Hematopoietic multipotent progenitor cell treated with erythropoietin and hydrocortisone succinate and interleukin-3 and kit ligand, for 15 days (in vitro differentiated cells): ENCODE results near the gene KCNN3.

Experiments used
- DNase-seq: peaks from one replicate; pipeline ENCODE4 v3.0.0-alpha.2; 2015; ENCODE audit warnings: low spot score

The KCNN3 gene

GRCh38 chr1:154770897-154771594 is 99.0 kb downstream of the KCNN3 start:
- DNase-seq = no peak

GRCh38 chr1:154769193-154769895 is 100.7 kb downstream of the KCNN3 start:
- no peak for DNase-seq

DNA sequence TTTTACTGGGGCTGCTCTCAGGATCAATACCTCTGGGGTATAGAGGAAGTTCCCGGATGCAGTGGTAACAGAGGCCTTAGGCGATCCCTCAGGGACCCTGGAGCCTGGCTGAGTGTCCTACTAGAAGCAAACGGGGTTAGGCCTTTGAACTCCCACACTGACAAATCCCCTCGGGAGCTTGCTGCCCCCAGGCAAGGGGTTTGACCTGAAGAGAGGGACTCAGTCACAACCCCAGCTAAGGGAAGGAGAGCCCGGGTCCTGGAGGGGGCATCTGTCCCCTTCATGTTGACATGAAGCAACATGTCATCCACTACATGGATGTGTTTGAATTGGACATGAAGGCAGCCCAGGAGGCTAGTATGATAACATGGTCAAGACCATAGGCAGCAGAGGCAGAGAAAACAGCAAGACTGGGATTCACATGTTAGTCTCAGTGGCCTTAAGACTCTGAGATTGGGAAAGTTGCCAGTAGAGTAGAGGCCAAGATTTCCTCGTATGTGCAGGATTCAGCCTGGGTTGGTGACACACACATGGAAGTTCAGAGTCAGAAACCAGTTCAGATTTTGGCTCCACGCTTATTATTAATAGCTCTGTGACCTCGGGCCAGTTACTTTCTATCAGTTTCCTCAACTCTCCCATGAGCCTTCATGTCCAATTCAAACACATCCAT is 101.5 kb downstream of the KCNN3 start:
- no peak for DNase-seq

DNA sequence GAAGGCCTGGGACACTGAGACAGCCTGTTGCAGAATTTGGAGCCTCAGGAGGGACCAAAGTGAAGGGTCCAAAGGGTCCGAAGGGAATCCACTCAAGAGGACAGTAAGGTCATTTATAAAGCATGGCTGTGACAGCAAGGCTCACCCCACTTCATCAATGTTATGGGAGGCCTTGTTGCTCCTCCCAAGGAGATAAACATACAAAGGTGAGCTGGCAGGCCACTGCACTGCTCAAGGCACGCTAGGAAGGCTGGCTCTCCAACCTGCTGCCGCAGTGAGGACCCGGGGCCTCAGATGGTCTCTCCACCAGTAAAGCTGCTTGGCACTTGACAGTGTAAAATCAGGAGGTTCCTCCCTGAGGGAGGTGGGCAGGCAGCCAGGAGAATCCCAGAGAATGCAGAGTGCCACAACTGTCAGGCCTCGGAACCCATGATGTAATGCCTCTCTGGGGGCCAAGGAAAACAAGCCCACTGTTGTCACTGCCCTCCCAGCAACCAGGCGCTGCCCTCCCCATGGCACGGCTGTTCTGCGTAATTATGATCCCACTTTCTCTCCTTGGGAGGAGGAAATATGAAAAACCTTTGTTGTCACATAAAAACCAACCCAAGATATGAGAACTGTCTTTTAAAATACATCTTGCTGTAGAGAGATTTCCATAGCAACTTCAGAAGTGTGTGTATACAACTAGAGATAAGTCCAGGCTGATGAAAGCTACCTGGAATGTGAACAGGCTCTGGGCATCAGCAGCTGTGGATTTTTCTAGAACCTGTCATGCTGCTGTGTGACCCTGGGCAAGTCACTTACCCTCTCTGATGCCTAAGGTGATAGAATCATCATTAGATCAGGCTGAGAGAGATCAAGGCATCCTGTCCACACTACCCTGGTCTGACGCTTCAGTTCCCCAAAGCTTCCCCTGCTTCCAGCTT is 102.5 kb downstream of the KCNN3 start:
- no peak for DNase-seq

DNA sequence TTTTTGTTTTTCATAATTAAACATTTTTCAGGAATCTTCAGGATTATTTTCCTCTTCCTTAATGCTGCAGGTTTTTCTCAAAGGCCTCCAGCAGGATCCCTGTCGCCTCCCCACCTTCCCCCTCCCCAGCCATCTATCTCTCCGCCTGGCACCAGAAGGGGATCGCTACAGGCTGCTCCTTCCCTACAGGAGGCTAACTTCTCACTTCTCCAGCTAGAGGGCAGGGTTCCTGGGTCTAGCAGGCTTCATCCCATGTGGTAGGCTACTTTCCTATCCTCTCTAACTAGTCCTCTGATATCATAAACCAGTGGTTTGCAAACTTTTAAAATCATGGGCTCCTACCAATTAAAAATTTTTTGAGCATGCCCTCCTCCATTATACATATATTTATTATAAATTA is 104.1 kb downstream of the KCNN3 start:
- DNase-seq = no peak

GRCh38 chr1:154764773-154765172 is 105.3 kb downstream of the KCNN3 start:
- no peak for DNase-seq

DNA sequence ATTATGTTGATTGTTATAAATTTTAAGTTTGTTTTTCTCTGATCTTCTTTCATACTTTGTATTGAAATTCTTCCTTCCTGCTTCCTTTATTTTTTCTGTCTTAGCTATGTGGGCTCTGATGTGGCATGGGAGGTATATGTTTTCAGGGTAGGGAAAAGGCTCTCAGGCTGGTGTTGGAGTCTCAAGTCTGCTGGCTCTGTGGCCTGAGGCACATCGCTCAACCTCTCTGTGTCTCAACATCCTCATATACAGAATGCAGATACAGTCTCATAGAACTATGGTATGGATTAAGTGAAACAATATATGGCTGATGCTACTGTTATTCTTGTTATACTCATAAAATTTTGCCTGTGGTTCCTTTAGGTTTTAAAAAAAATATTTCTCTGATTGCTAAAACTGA is 105.9 kb downstream of the KCNN3 start:
- no peak for DNase-seq

DNA sequence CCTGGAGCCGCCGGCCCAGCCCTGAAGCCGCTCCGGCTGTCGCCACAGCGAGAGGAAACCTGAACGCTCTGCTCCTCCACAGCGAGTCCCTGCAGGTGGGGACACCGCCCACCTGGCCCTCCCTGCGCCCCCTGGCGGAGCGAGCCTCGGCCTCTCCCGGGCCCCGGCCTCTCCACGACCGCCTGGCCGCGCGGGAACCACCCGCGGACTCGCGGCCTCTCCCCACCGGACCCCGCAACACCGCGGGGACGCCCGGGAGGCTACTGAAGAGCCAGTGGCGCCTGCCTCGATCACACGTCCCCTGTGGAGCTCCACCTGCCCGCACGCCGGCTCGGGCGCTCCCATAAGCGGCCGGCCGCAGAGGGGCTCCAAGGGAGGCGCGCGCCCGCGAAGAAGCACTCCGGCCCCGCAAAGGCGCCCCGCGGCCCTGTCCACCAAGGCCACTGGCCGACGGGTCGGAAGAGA is 109.6 kb downstream of the KCNN3 start:
- DNase-seq = peak; percentile 60

DNA sequence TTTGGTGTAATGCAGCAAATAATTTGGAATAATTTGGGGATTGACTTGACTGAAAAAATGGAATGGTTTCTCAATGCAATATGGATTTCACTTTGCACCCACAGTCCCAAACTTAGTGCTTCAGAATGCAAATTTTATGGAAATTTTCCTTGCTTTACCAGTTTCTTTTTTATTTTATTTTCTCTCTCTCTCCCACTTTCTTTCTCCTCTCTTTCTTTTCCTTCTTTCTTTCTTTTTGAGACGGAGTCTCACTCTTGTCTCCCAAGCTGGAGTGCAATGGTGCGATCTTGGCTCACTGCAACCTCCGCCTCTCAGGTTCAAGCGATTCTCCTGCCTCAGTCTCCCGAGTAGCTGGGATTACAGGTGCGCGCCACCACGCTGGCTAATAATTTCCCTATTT is 110.3 kb downstream of the KCNN3 start:
- no peak for DNase-seq

GRCh38 chr1:154759196-154759595 is 110.9 kb downstream of the KCNN3 start:
- DNase-seq = no peak

DNA sequence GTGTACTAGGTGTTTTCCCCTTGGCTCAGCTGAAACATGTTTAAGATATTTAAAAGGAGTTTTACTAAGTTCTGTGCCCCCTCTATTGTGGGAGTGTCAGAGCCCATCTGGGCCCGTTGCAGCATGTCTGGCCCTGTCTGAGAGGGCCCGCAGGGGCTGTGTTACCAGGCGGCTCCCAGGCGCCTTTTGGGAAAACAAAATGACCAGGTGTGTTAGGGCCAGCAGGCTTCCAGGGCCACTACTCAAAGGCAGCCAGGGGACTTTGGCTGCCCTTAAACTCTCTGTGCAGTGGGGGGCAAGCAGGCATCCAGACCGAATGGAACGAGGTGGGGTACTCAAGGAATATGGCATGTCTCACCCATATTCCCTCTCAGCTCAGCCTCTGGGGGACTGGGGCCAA is 111.7 kb downstream of the KCNN3 start:
- no peak for DNase-seq

DNA sequence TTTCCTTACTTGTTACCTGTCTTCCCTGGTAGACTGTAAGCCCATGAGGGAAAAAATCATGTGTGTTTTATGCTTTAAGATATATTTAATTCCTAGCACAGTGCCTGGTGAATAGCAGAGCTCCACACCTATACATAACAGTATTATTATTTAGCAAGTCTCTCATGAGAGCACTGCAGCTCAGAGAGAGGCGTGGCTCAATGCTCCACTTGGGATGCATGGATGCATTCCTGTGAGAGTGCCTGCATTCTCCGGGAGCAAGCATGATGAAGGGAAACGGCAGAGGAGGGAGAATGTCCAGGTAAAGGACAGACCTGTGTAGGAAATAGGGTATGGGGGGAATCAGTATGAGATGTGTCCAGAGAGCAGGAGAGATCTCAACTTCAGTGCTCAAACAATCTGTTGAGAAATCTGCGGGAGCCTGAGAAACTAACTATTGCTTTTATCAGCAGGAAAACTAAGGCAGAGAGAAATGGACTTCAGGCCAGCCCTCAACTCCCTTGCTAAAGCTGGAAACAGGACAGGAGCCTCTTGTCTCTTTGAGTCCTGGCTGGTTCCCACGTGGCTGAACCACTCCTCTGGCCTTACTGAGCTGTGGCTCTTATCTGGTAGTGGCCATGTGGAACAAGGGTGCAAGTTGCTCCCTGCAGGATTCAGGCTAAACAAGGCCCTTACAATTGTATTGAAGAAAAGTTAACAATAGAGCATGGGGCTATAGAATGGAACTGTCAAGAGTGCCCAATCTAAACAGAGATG is 113.1 kb downstream of the KCNN3 start:
- no peak for DNase-seq

GRCh38 chr1:154755858-154756730 is 114.0 kb downstream of the KCNN3 start:
- no peak for DNase-seq

DNA sequence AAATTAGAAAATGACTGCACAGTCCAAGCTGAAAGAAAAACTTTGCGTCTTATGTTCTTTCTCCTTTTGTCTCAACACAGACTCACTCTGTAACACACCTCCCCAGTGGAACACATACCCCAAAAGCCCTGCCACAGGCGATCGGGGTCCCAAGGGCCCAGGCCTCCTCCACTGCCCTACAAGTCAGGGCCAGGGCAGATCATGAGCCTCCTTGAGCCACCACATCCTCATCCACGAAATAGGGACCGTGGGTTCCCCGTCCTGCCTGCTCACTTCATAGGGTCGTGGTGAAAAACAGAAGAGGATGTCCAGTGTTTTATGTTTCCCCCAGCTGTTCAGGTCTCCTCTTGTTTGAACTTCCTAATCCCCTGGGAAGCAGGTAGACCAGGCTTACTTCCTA is 116.7 kb downstream of the KCNN3 start:
- DNase-seq = no peak

GRCh38 chr1:154752273-154753030 is 117.6 kb downstream of the KCNN3 start:
- DNase-seq = no peak

- DNase-seq = no peak
Measured at GRCh38 chr1:154751690-154752089, 118.4 kb downstream of the KCNN3 start.

DNA sequence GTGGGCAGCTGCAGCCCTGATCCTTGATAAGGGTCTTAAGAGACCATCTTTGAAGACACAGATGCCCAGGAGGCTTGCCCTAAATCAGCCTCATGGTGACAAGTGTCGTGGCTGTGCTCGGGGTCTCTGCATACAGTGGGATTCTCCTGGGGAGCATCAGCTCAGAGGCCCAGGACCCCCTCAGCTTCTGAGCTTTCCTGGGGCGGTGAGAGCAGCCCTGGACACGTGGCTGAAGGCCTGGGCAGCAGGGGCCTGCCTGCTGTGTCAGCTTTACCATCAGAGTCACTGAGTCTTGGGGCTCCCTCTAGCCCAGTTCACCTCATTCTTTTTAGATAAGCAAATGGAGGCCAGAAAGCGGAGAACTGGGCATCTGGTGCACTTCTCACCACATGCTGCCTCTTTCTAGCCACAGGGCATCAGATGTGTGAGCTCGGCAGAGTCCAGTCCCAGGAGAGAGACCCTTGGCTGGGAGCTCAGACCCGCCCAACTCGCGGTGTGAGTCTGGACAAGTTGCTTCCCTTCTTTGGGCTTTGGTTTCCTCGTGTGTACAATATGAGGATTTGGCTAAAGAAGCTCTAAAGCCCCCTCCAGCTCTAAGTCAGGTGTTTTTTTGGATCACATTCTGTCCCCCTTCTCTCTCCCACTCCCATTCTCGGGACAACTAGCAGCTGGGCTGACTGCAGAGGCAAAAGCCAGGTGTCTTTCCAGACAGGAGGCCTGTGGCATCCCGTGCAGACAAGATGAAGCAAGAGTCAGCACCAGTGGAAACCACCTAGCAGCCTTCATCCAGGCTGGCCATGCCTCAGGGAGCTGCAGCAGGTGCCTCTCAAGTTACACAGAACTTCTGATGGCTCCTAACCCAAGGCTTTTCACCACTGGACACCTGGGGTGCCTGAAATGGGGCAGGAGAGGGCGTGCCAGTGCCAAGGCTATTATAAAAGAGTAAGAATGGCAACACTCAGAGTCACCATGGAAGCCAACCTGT is 119.1 kb downstream of the KCNN3 start:
- no peak for DNase-seq

- DNase-seq = peak; percentile 14
Measured at GRCh38 chr1:154749078-154749760, 120.9 kb downstream of the KCNN3 start.
